Trophoblast cell (in vitro differentiated cells and primary cell): ENCODE measurements around the gene SRGAP3.

Source experiments
- DNase-seq, 2 donors: peaks; one replicate each; pipeline ENCODE4 v3.0.0-alpha.2; 2016
- H2AFZ ChIP-seq: 2 replicates; pipeline ENCODE4 v1.6.1; 2013; ENCODE audit warnings: low read length, moderate library complexity, mild to moderate bottlenecking; ENCODE audit not compliant: insufficient read depth, poor library complexity
- H2AK5ac ChIP-seq: 2 replicates; pipeline ENCODE4 v1.6.1; 2013; ENCODE audit warnings: mild to moderate bottlenecking, low read length
- H2BK120ac ChIP-seq: 2 replicates; pipeline ENCODE4 v1.6.1; 2013; ENCODE audit warnings: low read length, mild to moderate bottlenecking, moderate library complexity; ENCODE audit not compliant: insufficient read depth, poor library complexity
- H2BK12ac ChIP-seq: 2 replicates; pipeline ENCODE4 v1.6.1; 2013; ENCODE audit warnings: mild to moderate bottlenecking, low read length, moderate library complexity
- H2BK5ac ChIP-seq: 2 replicates; pipeline ENCODE4 v1.6.1; 2013; ENCODE audit warnings: low read length, low read depth, moderate library complexity, mild to moderate bottlenecking; ENCODE audit not compliant: poor library complexity
- H3K14ac ChIP-seq: 2 replicates; pipeline ENCODE4 v1.6.1; 2013; ENCODE audit warnings: mild to moderate bottlenecking, low read length
- H3K18ac ChIP-seq: 2 replicates; pipeline ENCODE4 v1.6.1; 2013; ENCODE audit warnings: mild to moderate bottlenecking, low read length
- H3K23ac ChIP-seq: 2 replicates; pipeline ENCODE4 v1.6.1; 2013; ENCODE audit warnings: low read length
- H3K27ac ChIP-seq: 2 replicates; pipeline ENCODE4 v1.5.1; 2013; ENCODE audit warnings: low read depth, mild to moderate bottlenecking, inconsistent platforms, low read length, moderate library complexity
- H3K27me3 ChIP-seq: 2 replicates; pipeline ENCODE4 v1.6.1; 2013; ENCODE audit warnings: inconsistent platforms, mild to moderate bottlenecking, low read length, moderate library complexity; ENCODE audit not compliant: insufficient read depth
- H3K36me3 ChIP-seq, 2 experiments: 1 replicate in 1 of 2; 2 replicates in 1 of 2; pipeline ENCODE4 v1.6.1; 2013; ENCODE audit warnings: low read length in 2 of 2, mild to moderate bottlenecking in 2 of 2, moderate library complexity in 1 of 2; ENCODE audit not compliant: insufficient read depth in 2 of 2, control insufficient read depth in 1 of 2
- H3K4ac ChIP-seq: 2 replicates; pipeline ENCODE4 v1.6.1; 2013; ENCODE audit warnings: low read depth, mild to moderate bottlenecking, low read length, moderate library complexity
- H3K4me1 ChIP-seq, 2 experiments: 1 replicate in 1 of 2; 2 replicates in 1 of 2; pipeline ENCODE4 v1.6.1; 2013; ENCODE audit warnings: low read length in 2 of 2, mild to moderate bottlenecking in 2 of 2, moderate library complexity in 1 of 2; ENCODE audit not compliant: insufficient read depth in 2 of 2, control insufficient read depth in 1 of 2
- H3K4me2 ChIP-seq: 2 replicates; pipeline ENCODE4 v1.6.1; 2013; ENCODE audit warnings: inconsistent platforms, mild to moderate bottlenecking, low read length, moderate library complexity
- H3K4me3 ChIP-seq: 2 replicates; pipeline ENCODE4 v1.5.1; 2013; ENCODE audit warnings: mild to moderate bottlenecking, low read depth, low read length, inconsistent platforms
- H3K79me1 ChIP-seq: one replicate; pipeline ENCODE4 v1.6.1; 2013; ENCODE audit warnings: low read length
- H3K79me2 ChIP-seq: 2 replicates; pipeline ENCODE4 v1.6.1; 2013; ENCODE audit warnings: low read length, mild to moderate bottlenecking; ENCODE audit not compliant: control insufficient read depth, insufficient read depth, poor library complexity
- H3K9ac ChIP-seq: 2 replicates; pipeline ENCODE4 v1.6.1; 2013; ENCODE audit warnings: mild to moderate bottlenecking, low read length
- H3K9me3 ChIP-seq: 2 replicates; pipeline ENCODE4 v1.6.1; 2013; ENCODE audit warnings: low read depth, mild to moderate bottlenecking, control low read depth, inconsistent platforms, low read length; ENCODE audit not compliant: insufficient read depth
- H4K12ac ChIP-seq: 2 replicates; pipeline ENCODE4 v1.6.1; 2013; ENCODE audit warnings: low read depth, mild to moderate bottlenecking, low read length, moderate library complexity
- H4K8ac ChIP-seq: 2 replicates; pipeline ENCODE4 v1.6.1; 2013; ENCODE audit warnings: low read depth, mild to moderate bottlenecking, low read length, moderate library complexity
- H4K91ac ChIP-seq: one replicate; pipeline ENCODE4 v1.6.1; 2013; ENCODE audit warnings: low read depth, mild to moderate bottlenecking, low read length, moderate library complexity
- WGBS: extraction: QIAGEN DNeasy Blood & Tissue Kit; methylation state at CpG from one replicate; pipeline ENCODE4 v1.1.7; 2013; ENCODE audit warnings: missing lambda C conversion rate; ENCODE audit not compliant: insufficient read length, insufficient coverage; ENCODE audit errors: extremely low coverage; 5-methylcytosine and 5-hydroxymethylcytosine counted together

Gene SRGAP3

DNA sequence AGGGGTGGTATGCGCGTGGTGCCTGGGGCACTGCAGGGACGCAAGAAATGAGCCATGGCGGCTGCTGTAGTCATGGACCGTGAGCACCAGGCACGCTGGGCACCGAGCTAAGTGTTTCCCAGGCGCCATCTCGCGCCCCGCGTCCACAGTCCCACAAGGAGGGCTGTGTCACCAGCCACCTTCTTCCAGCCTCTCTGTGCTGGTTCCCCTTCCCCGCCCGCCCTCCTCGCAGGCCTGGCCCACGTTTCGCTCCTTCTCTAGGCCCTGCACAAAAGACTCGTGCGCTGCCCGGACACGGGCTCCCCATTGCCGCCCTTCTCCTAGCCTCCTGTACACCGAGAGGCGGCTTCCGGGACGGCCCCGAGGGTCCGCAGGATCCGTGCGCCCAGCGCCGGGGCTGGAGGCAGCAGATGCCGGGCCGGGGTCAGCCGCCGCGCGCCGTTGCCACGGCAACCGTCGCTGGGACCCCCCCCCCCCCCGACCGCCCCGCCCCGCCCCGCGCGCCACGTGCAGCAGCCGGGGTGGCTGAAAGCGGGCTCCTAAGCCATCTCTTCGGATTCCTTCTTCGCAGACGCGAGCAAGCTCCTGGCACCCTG lies 113.4 kb downstream of the SRGAP3 start:
- WGBS, result no CpG with 5 or more reads among the region's 56 CpGs
- Histone ChIP-seq H3K4me3 (peak overlapping the region; percentile 66), H2BK120ac (no peak overlapping the region), H2BK12ac (no peak overlapping the region), H2BK5ac (no peak overlapping the region), H2AK5ac (no peak overlapping the region), H3K79me1 (no peaks in the 10 kb centered on the region), H3K4me1 (peaks cover 2 to 4% of the 10 kb centered on the region in 2 experiments), H4K12ac (no peak overlapping the region), H3K9me3 (peaks cover 4% of the 10 kb centered on the region), H3K23ac (no peak overlapping the region), H3K27me3 (no peaks in the 10 kb centered on the region), H3K4ac (no peak overlapping the region), H3K4me2 (peak overlapping the region; percentile 63), H3K9ac (no peak overlapping the region), H3K79me2 (no peaks in the 10 kb centered on the region), H3K18ac (no peak overlapping the region), H4K8ac (no peak overlapping the region), H2AFZ (no peak overlapping the region), H4K91ac (no peak overlapping the region), H3K27ac (no peak overlapping the region), H3K14ac (no peak overlapping the region), H3K36me3 (no peaks in the 10 kb centered on the region)
- DNase-seq, result no peak

DNA sequence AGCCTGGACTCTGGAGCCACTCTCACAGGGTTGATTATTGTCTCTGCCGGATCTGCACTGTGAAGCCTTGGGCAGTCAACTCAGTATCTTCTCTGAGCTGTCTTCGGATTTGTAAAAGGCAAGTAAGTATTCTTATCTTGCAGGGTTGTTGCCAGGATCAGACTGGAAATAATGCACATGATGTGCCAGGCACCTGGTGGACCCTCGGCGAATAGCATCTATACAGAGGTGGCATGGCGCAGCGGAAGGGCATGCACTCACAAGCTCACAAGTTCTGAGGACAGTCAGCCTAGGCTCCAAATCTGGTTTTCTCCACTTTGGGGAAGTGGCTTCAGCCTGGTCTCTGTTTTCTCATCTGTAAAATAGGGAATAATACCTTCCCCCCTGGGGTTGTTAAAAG lies 113.9 kb downstream of the SRGAP3 start:
- Histone ChIP-seq H3K79me2 (no peaks in the 10 kb centered on the region), H2AFZ (no peak overlapping the region), H3K18ac (no peak overlapping the region), H3K14ac (no peak overlapping the region), H3K36me3 (no peaks in the 10 kb centered on the region), H3K23ac (no peak overlapping the region), H3K4ac (no peak overlapping the region), H3K79me1 (no peaks in the 10 kb centered on the region), H3K9ac (no peak overlapping the region), H4K91ac (no peak overlapping the region), H3K27ac (no peak overlapping the region), H3K4me3 (peak overlapping the region; percentile 66), H4K12ac (no peak overlapping the region), H4K8ac (no peak overlapping the region), H3K4me1 (peaks cover 2 to 4% of the 10 kb centered on the region in 2 experiments), H2BK12ac (no peak overlapping the region), H2BK5ac (no peak overlapping the region), H2AK5ac (no peak overlapping the region), H2BK120ac (no peak overlapping the region), H3K4me2 (peak overlapping the region; percentile 63), H3K27me3 (no peaks in the 10 kb centered on the region), H3K9me3 (peaks cover 4% of the 10 kb centered on the region)
- DNase-seq, result no peak
- WGBS, result no CpG with 5 or more reads among the region's 6 CpGs

- Histone ChIP-seq H2BK12ac (no peak overlapping the region), H4K12ac (no peak overlapping the region), H2BK5ac (no peak overlapping the region), H2BK120ac (no peak overlapping the region), H4K8ac (no peak overlapping the region), H3K4me1 (peaks cover 2 to 4% of the 10 kb centered on the region in 2 experiments), H3K4me3 (no peak overlapping the region), H3K36me3 (no peaks in the 10 kb centered on the region), H3K79me2 (no peaks in the 10 kb centered on the region), H4K91ac (no peak overlapping the region), H3K23ac (no peak overlapping the region), H3K27me3 (no peaks in the 10 kb centered on the region), H2AFZ (no peak overlapping the region), H3K79me1 (no peaks in the 10 kb centered on the region), H3K4ac (no peak overlapping the region), H3K27ac (no peak overlapping the region), H3K9ac (no peak overlapping the region), H3K14ac (no peak overlapping the region), H3K4me2 (no peak overlapping the region), H2AK5ac (no peak overlapping the region), H3K18ac (no peak overlapping the region), H3K9me3 (peaks cover 2% of the 10 kb centered on the region)
- no peak for DNase-seq
- no CpG with 5 or more reads among the region's 3 CpGs for WGBS
Measured at GRCh38 chr3:9133656-9134055, 115.8 kb downstream of the SRGAP3 start.

DNA sequence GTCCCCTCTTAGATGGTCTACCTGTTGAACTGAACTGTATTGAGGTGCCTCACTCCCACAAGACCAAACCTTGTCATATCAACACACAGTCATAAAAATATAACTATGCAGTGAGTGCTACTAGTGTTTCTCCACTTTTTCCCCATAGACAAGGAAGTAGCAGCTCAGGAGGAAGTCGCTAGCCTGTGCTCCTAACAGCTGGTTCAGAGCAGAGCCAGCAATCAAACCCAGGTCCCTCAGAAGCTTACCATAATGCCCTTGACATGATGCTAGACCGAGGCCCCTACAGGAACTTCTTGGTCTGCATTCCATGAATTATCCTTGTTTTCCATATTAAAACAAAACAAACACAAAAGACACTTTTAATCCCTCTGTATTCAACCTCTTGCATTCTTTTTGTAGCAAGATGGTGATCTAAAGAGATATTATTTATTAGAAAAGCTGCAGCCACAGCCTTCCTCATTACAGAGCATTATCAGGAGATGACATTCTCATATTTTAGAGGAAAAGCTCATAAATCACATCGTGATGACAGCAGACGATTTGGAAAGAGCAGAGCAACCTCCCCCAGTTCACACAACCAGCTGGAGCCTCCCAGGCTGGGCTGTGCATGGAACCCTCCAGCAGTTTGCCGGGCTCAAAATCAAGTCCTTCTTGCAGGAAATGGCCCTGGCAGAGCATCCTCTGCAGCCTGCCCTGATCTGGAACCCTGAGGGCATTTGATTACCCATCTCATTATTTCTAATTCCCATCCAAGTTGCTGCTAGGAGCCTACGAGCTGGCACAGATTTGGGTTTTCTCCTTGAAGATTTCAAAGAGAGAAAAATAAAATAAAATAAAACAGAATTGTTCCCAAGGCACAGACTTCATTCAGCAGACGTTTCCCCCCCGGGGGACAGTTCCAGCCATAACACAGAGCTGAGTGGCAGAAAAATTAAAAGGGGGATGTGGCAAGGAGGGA lies 118.8 kb downstream of the SRGAP3 start:
- H2AK5ac ChIP-seq, result no peak overlapping the region
- no peaks in the 10 kb centered on the region for H3K9me3 ChIP-seq
- H3K4ac ChIP-seq, result no peak overlapping the region
- no peak overlapping the region for H2BK12ac ChIP-seq
- H3K36me3 ChIP-seq, result no peaks in the 10 kb centered on the region
- H3K79me1 ChIP-seq, result no peaks in the 10 kb centered on the region
- H3K9ac ChIP-seq, result peak overlapping the region; percentile 71
- no peak overlapping the region for H3K27ac ChIP-seq
- no peak overlapping the region for H2AFZ ChIP-seq
- H3K27me3 ChIP-seq, result no peaks in the 10 kb centered on the region
- no peak overlapping the region for H2BK120ac ChIP-seq
- no peak overlapping the region for H3K4me2 ChIP-seq
- peaks cover 3 to 4% of the 10 kb centered on the region in 2 experiments for H3K4me1 ChIP-seq
- no peak overlapping the region for H3K23ac ChIP-seq
- no peak overlapping the region for H3K14ac ChIP-seq
- H2BK5ac ChIP-seq, result no peak overlapping the region
- H4K91ac ChIP-seq, result no peak overlapping the region
- no peak overlapping the region for H3K4me3 ChIP-seq
- H3K18ac ChIP-seq, result no peak overlapping the region
- H3K79me2 ChIP-seq, result no peaks in the 10 kb centered on the region
- no CpG with 5 or more reads among the region's 8 CpGs for WGBS
- no peak overlapping the region for H4K8ac ChIP-seq
- H4K12ac ChIP-seq, result no peak overlapping the region
- no peak for DNase-seq
